AG20443 (cell line): ENCODE data around the gene AZU1.

Experiments used
- DNase-seq: peaks from one replicate; pipeline ENCODE4 v3.0.0; 2012; ENCODE audit warnings: low spot score, mixed read lengths

Gene AZU1

DNA sequence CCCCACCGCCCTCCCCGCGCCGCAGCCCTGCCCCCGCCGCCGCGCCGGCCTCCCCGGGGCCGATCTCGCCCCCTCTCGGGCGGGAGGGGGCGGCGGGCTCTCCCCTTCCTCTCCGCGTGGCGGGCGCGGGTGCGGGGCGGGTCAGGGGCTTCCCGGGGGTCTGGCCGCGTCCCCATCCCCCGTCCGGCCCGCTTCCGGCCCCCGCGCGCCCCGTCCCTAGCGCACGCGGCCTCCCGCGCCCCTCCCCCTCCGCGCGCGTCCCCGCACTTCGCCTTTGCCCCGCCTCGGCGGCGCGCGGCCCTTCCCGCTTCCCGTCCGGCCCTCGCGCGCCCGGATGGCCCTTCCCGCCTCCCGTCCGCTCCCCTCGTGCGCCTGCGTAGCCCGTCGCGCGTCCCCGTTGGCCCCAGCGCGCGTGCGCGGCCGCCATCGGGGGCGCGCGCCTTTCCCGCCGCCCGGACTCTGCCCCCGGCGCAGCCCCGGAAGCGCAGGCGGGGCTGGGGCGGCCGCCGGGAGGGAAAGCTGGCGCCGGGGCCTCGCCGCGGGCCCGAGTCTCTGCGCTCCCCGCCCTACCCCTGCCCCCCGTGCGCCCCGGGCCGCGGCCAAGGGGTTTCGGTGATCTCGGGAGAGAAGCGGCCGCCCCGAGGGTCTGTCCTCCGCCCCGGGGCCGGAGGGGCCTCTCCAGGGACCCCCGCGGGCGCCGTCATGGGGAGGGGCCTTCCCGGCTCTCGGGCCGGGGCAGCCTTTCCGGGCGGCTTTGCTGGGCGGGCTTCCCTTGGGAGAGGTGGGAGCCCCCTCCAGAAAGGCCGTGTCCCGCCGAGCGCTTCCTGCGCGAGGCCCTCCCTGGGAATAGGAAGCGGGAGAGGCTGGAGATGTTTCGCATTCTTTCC lies 29.9 kb upstream of the AZU1 start:
- DNase-seq: peak; percentile 100

DNA sequence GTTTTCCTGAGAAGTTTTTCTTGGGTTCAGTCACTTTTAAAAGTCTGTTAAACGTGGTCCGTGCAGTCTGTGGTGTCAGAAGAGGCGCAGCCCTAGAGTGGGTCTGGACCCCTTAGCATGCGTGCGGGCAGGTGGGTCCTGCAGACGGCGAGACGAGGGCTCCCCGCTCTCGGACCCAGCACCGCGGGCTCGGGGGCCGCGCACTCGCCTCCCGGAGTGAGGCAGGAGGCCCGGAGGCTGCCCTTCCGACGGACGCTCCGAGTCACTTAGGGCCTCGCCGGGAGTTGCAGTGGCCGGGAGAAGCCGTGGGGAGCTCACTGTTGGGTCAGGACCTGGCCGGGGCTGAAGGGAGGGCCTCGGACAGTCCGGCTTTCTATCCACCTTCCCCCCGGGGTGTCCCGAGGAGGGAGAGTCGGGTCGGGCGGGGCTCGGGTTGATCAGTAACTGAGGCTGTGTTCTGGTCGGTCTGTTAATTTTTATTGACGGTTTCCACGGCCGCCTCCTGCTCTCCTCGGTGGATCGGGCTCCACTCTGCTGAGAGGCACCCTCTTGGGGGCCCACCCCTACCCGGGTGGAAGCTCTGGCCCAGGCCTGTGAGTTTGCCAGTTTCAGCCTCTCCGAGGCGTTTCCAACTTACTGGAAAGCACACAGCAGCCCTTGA lies 29.1 kb upstream of the AZU1 start:
- DNase-seq: peak; percentile 20

DNA sequence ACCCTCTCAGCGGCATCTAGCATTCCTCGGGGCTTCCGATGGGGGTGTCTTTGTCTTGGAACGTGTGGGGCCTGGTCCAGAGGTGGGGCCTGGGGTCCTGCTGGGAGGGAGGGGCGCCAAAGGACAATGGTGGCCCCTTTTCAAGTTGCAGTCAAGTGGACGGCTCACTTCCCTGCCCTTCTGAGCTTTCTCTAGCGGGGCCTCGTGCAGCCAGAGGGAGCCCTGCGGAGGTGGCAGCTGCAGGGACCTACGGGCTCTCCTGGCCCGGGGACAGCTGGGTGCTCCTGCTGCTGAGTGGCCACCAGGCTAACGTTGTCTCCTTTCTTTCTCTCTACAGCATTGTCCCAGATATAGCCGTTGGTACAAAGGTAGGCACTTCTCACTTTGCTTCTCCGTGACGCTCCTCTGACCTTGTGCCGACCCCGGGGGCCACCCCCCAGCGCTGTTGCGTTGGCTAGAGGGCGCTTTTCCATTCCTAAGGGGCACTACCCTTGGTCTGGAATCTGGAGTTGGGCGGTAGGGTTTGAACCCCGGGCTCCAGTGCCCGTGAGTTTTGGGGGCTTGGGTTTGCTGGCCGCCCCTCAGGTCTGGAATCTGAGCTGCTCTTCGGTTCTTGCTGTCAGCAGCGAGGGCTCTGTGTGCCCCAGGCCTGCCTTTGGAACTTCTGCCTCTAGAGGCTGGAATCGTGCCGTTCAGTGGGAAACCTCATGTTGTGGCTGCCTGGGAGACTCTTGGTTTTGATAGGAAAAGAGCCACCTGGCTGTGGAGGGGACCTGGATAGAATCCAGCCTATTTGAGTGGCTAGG lies 28.4 kb upstream of the AZU1 start:
- peak; percentile 26 for DNase-seq

GRCh38 chr19:800360-801029 lies 27.1 kb upstream of the AZU1 start:
- DNase-seq: peak; percentile 38

- peak; percentile 58 for DNase-seq
Measured at GRCh38 chr19:801030-801860, 26.4 kb upstream of the AZU1 start.

- DNase-seq: peak; percentile 38
Measured at GRCh38 chr19:801861-802497, 25.7 kb upstream of the AZU1 start.

- DNase-seq: peak; percentile 9
Measured at GRCh38 chr19:802498-803098, 25.0 kb upstream of the AZU1 start.

GRCh38 chr19:803099-803561 lies 24.5 kb upstream of the AZU1 start:
- no peak for DNase-seq

GRCh38 chr19:803686-804418 lies 23.8 kb upstream of the AZU1 start:
- DNase-seq: no peak

- no peak for DNase-seq
Measured at GRCh38 chr19:804419-805165, 23.0 kb upstream of the AZU1 start.

GRCh38 chr19:805166-805551 lies 22.5 kb upstream of the AZU1 start:
- peak; percentile 9 for DNase-seq

GRCh38 chr19:805600-806550 lies 21.8 kb upstream of the AZU1 start:
- no peak for DNase-seq

DNA sequence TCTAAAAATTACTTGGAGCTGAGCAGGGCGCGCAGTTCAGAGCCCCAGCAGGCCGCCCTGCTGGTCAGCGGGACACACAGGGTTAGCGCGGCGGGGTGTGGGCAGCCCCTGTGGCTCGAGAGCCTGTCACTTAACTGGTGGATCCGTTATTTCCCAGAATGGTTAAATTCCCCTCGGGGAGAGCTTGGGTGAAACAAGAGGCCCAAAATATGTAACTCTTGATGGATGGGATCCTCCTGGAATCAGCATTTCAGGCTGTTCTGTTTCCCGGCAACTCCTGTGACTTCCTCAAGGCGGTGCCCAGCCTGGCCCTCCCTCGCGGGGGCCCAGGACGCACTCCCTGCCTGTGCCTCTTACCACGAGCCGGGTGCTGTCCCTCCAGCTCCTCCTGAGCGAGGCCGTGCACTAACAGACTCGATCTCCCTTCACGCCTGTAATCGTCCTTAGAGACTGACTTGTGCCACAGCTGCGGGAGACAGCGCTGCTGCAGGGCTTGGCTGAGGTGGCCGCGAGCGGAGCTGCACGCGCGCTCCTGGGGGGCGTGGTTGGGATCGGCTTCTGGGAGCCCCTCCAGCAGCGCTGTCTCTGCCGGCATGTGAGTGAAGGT lies 20.7 kb upstream of the AZU1 start:
- DNase-seq: no peak

DNA sequence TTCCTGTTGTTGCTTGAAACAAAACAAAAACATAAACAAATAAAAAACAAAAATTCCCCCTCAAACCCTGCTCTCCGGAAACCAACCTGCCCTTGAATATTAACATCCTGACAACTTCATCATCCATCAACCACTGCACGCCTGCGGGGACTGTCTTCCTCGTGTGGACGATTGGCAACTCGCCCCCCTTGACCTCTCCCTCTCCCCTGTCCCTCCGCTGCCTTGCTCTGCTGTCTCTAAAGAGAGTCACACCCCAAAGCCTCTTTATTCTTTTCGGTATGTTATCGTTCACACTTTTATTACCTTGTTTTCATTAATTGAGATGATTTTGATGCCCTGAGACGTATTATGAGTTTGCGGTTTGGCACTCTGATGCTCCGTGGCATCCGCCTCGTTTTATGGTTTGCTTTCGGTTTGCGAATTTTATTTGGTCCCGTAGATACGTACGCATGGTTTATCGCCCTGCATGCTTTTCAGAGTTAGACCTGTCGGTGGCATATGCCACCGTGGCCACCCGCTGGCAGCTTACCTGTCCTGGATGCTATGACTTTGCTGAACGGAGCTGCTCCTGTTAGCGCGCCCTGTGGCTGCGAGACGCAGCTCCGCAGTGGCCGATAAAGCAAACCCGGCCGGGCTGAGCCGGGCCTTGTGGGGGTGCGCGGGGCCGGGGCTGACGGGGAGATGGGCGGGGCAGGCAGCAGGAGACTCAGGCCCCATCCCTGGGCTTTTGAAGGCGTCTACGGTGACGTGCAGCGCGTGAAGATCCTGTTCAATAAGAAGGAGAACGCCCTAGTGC lies 19.8 kb upstream of the AZU1 start:
- peak; percentile 9 for DNase-seq

DNA sequence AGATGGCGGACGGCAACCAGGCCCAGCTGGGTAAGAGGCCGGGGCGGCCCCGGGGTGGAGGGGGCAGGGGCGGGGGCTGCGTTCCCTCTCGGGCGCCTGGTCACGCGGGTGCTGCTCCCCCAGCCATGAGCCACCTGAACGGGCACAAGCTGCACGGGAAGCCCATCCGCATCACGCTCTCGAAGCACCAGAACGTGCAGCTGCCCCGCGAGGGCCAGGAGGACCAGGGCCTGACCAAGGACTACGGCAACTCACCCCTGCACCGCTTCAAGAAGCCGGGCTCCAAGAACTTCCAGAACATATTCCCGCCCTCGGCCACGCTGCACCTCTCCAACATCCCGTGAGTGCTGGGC lies 19.2 kb upstream of the AZU1 start:
- no peak for DNase-seq
